GM12801 (cell line): ENCODE data around the gene CDC42EP1.

Experiments used
- CTCF ChIP-seq: IDR thresholded peaks from one replicate; pipeline ENCODE4 v1.5.1; 2011; ENCODE audit warnings: control low read depth; ENCODE audit not compliant: insufficient read length; ENCODE audit errors: extremely low read depth

CDC42EP1 gene

DNA sequence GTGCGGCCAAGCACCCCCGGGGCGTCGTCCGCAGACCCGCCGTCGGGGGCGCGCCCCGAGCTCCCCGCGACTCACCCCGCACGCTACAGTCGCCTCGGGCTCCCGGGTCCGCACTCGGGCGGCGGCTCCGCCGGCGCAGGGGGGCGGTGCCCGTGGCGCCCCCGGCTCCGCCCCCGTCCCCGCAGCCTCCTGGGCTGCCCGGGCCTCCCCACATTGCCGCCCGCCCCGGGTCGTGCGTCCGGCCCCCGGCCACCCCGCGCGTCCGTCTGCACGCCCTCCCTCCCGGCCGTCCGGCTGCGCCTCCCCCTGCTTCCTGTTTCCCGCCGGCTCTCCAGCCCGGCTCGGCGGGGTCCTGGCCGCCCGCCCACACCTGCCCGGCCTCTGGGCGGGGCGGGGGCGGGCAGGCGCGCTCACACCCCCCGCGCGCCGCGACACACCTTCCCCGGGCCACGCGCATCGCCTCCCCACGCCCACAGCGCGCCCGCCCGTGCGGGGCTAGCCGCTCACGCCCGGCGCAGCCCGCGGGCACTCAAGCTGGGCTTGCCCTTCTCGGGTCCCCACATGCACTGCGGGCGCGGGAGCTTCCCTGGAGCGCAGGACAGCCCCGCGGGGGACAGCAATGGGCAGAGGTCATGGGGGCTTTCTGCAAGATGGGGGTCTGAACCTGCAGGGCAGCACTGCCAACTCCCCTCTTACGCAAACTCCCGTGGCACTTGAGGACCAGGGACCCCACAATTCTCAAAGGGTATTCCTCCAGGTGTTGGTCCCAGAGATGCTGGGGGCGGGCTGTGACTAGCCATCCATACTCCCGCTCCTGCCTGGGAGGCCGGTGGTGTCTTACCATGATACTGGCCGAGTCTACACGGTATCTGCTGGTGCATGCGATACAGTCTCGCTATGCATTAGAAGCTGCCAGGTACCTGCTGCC, 40.7 kb upstream of the CDC42EP1 start, which contains the start of gene CARD10:
TSS of gene CARD10 (minus strand) at position 148 of the 928 bp plus-strand sequence. CDS start 215 bp downstream, outside the sequence.
- TF ChIP-seq CTCF: no peak

DNA sequence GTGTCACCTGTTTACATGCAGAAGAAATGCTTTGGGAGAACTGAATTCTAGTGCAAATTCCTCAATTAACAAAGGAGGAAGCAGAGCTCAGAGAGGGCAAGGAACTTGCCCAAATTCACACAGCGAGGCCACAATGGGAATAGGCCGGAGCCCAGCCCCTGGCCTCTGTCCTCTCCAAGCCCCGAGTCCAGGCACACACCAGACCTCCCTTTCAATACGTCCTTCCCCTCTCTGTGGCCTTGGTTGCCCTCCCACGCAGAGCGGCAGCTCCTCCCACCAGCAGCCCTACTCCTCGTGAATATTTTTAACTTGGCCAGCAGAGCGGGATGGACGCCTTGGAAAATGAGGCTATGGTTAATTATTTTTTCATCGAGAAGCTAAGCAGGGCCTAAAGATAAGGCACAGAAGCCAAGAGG, 39.5 kb upstream of the CDC42EP1 start:
- TF ChIP-seq CTCF: no peak

- no peak for TF ChIP-seq CTCF
These were observed 39.0 kb upstream of the CDC42EP1 start for GRCh38 chr22:37521236-37521739.

DNA sequence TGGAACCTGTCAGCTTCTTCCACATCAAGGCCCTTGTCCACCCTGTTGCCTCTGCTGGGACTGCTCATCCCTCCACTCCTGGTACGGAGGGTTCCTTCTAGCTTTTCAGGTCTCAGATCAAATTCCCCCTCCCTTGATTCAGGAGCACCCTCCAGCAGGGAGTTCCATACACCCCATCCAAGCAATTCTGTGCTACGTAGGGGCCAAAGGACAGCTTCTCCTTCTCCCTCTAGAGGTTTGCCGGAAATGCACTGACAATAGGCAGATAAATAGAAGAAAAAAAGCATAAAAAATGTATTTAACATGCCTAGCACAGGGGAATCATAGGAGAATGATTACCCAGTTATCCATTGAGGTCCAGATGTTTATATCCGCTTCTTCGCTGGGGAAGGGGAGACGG, 37.8 kb upstream of the CDC42EP1 start:
- TF ChIP-seq CTCF: no peak

GRCh38 chr22:37525073-37525745, 35.1 kb upstream of the CDC42EP1 start:
- no peak for TF ChIP-seq CTCF

DNA sequence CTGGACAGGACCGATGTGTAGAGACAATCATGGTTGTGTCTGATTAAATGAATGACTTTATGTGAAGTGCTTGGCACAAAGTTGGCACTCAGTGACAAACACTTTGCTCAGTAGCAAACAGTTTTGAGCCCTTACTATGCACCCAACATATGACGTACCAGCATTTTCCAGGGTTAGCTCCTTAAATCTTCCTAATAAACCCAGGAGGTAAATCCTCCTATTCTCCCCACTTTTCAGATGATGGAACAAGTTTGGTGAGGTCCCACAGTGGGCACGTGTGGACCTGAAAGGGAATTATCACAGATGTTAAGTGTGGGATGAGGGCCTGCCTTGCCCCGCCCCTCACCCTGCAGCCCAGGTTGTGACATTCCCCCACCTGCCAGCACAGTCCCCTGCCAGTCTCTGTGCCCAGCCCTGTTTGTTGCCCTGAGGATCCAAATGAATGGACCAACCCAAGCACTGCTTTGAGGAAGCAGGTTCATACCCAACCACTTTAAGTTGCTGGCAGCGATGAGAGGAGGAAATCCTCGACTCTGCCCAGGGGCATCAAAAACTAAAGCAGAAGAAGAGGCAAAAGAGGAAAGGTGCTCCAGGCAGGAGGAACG, 34.4 kb upstream of the CDC42EP1 start:
- no peak for TF ChIP-seq CTCF

DNA sequence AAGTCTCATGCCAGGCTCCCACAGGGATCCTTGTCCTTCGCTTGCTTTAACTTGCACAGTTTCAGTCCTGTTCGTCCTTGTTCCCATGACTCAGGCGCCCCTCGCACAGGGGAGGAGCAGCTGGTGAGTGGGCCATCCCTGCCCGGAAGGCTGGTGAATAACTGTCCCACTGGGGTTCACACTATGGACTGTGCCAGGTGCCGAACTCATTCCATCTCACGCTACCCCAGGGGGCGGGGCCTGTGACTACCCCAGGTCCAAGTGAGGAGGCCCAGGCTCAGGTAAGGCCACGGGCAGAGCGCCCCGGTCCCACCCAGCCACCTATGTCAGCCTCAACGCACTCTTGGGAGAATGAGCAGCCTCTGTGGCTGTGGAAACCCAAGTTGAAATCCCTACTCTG, 33.9 kb upstream of the CDC42EP1 start:
- no peak for TF ChIP-seq CTCF
